Ovary (tissue), 3 donors: ENCODE measurements around the gene FLACC1.

Experiments
- EP300 ChIP-seq: sonication (generic); formaldehyde crosslinking; IDR thresholded peaks from one replicate; pipeline ENCODE4 v1.6.1; 2017; ENCODE audit warnings: antibody characterized with exemption
- POLR2A ChIP-seq: fragments of 450-650 bp; IDR thresholded peaks from one replicate; pipeline ENCODE4 v1.6.1; 2017; ENCODE audit warnings: antibody characterized with exemption, mild to moderate bottlenecking, moderate library complexity
- TF ChIP-seq, protein P1 (sequence below), 3 donors: fragments of 450-650 bp in 2 of 3; fragments of 200-600 bp in 1 of 3; IDR thresholded peaks; one replicate each; pipeline versions ENCODE4 v1.5.1 to v1.8.0; 2016 to 2022; ENCODE audit warnings: antibody characterized with exemption in 3 of 3, mild to moderate bottlenecking in 1 of 3
- donor health status: DM: no; HTN: no; CAD: no.

DNA sequence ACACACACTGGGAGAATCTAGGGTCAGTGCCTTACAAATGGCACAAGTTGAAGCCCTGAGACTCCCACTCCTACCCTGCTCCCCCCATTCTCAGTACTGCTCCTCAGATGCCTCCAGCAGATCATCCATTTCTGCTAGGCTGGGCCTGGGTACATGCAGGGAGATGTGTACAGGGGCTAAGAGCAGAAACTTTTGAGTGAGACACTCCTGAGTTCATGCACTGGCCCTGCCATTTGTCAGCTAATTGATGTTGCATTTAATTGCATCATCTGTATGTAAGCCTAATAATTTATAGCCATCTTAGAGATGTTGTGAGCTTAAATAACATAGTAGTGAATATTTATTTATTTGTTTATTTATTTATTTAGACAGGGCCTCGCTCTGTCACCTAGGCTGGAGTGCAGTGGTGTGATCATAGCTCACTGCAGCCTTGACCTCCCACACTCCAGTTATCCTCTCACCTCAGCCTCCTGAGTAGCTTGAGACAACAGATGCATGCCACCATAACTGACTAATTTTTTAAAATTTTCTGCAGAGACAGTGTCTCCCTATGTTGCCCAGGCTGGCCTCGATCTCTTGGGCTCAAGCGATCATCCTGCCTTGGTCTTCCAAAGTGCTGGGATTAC, 101.6 kb downstream of the FLACC1 start:
- TF ChIP-seq, protein P1, sequence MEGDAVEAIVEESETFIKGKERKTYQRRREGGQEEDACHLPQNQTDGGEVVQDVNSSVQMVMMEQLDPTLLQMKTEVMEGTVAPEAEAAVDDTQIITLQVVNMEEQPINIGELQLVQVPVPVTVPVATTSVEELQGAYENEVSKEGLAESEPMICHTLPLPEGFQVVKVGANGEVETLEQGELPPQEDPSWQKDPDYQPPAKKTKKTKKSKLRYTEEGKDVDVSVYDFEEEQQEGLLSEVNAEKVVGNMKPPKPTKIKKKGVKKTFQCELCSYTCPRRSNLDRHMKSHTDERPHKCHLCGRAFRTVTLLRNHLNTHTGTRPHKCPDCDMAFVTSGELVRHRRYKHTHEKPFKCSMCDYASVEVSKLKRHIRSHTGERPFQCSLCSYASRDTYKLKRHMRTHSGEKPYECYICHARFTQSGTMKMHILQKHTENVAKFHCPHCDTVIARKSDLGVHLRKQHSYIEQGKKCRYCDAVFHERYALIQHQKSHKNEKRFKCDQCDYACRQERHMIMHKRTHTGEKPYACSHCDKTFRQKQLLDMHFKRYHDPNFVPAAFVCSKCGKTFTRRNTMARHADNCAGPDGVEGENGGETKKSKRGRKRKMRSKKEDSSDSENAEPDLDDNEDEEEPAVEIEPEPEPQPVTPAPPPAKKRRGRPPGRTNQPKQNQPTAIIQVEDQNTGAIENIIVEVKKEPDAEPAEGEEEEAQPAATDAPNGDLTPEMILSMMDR (IDR thresholded peaks at IDR 0.05): no peak
- TF ChIP-seq POLR2A: no peak
- TF ChIP-seq EP300: no peak
